GM10266 (cell line): ENCODE results near the gene NRXN2.

Experiments used
- DNase-seq: peaks from one replicate; pipeline ENCODE4 v3.0.0; 2012; ENCODE audit errors: extremely low spot score
- TF ChIP-seq, protein P1 (sequence below): IDR thresholded peaks from 2 replicates; pipeline ENCODE4 v1.5.1; 2012; ENCODE audit warnings: mild to moderate bottlenecking, low read depth; ENCODE audit not compliant: control insufficient read depth, insufficient read depth; ENCODE audit errors: missing control alignments

Gene NRXN2

DNA sequence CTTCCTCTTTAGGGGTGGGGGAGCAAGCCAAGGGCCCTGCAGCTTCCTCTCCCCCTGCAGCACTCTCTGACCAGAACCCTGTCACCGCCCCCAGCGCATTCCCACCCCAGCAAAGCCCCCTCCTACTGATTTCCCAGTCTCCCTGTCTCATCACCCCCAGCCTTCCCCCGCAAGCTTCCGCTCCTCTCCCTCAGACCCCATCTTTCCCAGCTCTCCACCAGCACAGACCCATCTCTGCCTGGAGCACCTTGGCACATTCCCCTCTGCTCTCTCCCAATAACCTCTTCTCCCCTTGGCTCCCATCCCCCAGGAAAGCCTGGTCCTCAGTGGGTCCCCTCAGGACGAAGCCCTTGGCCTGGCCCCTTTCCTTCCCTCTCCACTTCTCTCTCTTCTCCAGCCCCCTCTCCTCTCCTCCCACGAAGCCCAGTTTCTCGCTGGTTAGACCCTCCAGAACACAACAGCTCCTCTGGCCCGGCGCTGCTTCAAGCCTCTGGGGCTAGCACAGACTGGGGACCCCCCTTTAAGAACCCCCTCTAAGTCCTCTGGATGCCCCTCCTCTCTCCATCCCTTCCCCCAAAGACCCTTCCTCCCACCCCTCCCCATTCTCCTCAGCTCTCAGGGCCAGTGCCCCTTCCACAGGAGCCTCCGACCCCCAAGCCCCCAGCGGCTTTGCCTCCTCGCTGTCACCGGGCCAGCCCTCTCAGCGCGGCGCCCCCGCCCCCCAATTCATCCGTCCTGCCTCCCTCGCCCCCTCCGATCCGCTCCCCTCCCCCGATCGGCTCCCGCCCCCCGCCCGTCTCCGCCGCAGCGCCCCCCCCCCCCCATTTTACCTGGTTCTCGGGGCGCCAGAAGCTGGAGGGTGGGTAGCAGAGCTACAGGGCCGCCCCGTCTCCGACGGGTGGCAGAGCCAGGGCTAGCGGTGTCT lies 594 bp downstream of the NRXN2 start:
- TF ChIP-seq, protein P1, sequence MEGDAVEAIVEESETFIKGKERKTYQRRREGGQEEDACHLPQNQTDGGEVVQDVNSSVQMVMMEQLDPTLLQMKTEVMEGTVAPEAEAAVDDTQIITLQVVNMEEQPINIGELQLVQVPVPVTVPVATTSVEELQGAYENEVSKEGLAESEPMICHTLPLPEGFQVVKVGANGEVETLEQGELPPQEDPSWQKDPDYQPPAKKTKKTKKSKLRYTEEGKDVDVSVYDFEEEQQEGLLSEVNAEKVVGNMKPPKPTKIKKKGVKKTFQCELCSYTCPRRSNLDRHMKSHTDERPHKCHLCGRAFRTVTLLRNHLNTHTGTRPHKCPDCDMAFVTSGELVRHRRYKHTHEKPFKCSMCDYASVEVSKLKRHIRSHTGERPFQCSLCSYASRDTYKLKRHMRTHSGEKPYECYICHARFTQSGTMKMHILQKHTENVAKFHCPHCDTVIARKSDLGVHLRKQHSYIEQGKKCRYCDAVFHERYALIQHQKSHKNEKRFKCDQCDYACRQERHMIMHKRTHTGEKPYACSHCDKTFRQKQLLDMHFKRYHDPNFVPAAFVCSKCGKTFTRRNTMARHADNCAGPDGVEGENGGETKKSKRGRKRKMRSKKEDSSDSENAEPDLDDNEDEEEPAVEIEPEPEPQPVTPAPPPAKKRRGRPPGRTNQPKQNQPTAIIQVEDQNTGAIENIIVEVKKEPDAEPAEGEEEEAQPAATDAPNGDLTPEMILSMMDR, result no peak
- DNase-seq, result no peak

DNA sequence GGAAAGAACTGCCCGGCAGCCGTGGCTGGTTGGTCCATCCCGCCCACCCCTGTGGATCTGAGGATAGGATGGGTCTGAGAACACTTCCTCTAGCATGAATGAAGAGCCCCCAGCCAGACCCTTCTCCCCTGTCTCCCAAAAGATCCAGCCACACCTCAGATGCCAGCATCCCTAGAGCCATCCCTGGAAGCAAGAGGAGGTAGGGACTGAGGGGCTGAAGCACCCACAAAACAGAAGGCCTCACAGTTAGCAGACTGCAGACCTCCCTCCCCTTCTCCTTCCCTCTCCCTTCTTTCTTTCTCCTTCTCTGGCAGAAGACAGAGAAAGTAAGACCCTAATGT lies 1.7 kb downstream of the NRXN2 start:
- TF ChIP-seq, protein P1, result no peak
- no peak for DNase-seq

DNA sequence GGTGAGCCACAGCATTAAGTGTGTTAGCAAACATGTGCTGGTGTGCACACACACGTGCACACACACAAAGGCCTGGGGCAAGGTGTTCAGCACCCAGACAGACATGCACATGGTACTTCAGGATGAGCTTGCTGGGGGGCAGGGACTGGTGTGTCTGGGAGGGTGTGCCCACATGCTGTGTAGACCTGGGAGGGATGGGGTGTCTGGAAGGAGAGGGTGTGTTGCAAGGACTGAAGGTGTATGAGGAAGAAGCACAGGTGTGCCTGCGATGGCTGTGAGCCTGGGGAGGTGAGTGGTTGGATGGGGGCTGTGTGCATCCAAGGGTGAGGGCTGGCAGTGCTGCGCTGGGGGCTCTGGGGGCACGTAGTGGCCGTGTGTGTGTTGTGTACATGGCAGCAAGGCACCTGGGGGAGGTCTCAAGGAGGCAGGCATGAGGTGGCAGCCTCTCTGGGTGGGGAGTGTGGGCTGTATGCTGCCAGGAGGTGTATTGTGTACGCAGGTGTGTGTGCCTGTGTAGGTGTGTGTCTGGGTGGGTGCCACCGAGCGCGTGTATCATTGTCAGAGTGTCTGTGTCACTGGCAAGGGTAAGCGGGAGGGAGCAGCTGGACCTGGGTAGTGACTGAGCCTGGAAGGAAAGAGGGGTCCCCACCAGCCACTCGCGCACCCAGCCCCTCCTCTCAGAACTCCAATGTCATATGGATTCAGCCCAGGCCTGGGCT lies 2.2 kb downstream of the NRXN2 start:
- TF ChIP-seq, protein P1, result no peak
- DNase-seq, result no peak

DNA sequence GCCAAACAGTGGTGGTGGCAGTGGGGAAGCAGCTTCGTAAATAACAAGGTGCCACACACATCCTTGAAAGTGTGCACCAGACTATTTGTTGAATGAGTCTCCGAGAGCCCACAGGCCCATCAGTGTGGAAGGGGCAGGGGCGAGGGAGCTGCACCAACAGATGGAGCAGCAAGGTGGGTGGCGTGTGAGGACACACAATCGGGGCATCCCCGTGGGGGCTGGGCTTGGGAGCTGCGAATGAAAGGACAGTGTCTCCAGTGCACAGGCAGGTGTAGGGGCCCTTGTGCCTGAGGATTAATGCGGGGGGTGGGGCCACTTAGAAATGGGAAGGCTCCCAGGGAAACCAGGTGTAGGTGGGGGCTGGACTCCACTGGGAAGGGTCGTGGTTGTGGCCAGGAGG lies 2.8 kb downstream of the NRXN2 start:
- TF ChIP-seq, protein P1, result no peak
- no peak for DNase-seq

DNA sequence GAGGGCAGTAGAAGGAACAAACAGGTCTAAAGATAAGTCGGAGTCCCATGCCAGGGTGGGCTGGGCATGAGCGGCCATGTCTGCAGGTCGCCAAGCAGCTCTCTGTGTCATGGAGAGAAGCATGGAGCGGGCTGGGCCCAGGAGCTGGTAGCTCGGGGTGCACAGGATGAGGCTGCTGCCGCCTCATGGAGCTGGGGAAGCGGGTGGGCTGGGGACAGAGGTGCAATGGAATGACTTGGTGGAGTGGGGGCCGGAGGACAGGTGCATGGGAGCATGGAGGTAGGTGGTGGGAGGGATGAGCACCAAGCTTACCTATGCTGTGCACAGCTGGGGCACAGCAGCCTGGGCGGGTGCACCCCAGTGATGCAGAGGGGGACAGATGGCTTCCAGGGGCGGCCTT lies 3.6 kb downstream of the NRXN2 start:
- no peak for DNase-seq
- TF ChIP-seq, protein P1, result no peak

DNA sequence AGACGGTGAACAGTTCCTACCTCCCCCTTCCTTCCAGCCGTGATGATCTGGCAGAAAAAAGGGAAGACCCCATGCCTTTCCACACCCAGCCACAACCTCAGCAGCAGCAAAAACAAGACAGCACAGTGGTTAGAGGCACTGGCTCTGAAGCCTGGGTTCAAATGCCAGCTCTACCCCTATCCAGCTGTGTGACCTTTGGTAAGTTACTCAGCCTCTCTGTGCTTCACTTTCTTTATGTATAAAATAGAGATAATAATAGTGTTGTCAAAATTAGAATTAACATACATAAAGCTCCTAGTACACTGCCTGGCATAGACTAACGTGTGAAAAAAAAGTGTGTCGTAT lies 4.2 kb downstream of the NRXN2 start:
- TF ChIP-seq, protein P1, result no peak
- no peak for DNase-seq
